ENCODE results near the gene SLC16A12.
A peak's percentile ranks its signal among the peaks of the same experiment; 100 is the strongest.

SLC16A12 gene

DNA sequence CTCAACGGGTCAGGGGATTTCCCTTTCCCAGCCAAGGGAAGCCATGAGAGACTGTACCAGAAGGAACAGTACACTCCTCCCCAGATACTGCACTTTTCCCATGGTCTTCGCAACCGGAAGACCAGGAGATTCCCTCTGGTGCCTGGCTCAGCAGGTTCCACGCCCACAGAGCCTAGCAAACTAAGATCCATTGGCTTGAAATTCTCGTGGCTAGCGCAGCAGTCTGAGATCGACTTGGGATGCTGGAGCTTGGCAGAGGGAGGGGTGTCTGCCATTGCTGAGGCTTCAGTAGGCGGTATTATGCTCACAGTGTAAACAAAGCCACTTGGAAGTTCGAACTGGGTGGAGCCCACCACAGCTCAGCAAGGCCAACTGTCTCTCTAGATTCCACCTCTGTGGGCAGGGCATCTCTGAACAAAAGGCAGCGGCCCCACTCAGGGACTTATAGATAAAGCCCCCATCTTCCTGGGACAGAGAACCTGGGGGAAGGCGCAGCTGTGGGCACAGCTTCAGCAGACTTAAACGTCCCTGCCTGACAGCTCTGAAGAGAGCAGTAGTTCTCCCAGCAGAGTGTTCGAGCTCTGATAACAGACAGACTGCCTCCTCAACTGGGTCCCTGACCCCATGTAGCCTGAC lies 29.6 kb downstream of the SLC16A12 start:
- no peak for DNase-seq

DNA sequence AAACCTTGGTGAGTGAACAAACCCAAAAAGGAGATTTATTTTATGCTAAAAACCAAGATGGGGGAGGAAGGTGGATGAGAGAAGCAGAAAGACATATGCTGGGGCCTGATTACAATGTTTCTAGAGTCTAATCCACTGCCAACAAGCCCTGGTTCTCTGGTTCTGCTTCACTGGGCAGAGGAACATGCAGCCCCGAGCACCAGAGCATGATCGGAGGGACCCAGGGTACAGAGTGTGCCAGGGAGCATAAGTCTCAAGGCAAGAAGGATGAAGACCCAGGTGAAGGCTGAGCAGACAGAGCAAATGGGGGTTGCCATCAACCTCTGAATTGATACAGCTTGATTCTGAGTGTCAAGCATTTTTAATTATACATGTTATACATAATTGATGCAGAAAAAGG lies 30.7 kb downstream of the SLC16A12 start:
- no peak for DNase-seq

DNA sequence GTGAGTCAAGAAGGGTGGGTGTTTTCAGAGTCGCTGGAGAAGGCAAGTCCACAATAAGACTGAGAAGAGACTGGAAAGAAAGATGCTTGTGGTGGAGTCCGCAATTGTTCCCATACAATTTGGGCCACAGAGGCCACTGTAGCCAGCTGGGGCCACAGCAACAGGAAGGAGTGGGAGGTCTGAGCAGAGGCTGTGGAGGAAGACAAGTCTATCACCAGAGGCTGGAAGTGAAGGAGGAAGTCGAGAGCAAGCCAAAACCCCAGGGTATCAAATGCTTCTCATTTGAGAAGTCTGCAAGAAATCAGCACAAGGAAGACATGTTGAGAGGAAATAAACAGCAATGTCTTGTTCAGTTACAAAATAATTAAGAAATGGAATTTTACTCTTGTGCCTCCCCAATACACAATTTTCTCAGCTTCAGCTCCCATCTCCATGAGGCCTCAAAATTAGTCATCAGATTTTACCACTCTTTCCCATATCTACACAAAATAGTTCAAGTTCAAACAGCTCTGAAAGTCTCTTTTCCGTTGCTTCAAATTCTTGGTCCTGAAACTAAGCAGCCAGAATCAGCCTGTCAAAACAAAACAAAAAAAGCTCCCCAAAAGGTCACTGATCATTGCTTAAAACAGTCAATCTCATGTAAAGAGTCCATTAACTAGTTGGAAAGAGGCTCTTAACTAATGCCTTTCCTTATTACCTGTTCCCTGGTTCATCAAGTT lies 31.6 kb downstream of the SLC16A12 start:
- no peak for DNase-seq

DNA sequence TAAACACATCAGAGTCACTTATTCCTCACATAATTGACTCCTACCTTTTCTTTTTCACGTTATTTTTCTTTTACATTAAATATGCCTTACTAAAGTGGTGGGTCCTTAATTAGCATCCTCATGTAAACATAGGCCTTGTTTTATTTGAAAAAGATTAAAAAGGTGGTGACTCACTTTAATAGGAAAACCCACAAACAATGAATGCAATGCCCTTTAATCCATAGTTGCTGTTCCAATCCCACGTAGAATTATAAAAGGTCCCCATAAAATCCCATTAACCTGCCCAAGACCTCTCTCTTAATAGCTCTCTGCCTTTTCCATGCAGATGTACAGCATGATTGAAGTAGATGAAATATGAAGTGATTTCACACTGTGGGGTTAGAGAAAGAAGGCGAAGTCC lies 32.2 kb downstream of the SLC16A12 start:
- no peak for DNase-seq

DNA sequence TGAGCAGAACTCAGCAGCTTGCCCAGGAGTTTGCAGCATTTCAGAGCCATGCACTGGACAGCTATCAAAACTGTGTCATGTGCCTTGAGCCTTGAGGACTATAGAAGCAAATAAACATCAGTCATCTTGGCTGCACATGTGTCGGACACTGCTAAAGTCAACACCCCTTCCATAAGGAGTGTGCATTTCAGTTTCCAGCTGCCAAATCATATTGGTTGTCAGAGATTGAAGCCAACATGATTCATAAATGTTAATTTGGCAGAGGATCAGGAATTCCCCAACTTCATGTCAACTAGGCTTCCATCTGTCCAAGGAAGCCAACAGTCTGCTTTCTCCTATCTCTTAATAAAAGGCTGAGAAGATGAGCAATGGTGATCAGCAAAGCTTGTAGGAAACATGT lies 32.8 kb downstream of the SLC16A12 start:
- peak; percentile 75 for DNase-seq

DNA sequence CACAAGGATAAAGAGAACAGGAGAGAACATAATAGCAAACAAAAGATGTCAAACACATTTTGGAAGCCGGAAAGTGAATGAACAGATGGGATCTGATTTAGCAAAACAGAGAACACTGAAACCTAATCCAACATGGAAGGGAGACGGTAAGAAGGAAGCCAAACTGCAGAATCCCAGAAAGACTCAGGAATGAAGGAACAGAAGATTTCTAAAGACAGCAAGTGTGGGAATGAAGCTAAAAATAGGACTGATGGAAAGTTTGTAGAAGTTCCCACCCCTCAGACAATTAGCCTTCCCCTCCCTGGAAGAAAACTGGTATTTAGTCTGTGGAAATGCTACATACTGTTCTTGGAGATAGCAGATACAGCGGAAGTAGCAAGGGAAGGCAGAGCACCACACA lies 40.8 kb downstream of the SLC16A12 start:
- no peak for DNase-seq

DNA sequence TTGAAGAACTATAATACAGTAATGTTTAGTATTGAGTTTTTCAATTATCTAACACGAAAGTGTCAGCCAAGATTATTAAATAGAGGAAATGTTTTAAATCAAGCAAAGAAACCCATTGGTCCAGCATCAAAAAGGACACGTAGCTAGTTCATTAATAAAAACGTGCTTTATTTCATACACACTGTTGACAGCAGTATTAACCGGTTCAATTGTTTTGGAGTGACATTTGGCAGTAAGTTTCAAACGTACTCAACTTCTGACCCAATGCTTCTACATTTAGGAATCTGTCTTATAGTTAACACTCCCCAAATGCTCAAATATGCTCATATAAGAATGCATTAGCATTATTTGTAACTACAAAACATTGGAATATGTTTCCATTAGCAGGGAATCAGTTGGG lies 41.3 kb downstream of the SLC16A12 start:
- DNase-seq: no peak

DNA sequence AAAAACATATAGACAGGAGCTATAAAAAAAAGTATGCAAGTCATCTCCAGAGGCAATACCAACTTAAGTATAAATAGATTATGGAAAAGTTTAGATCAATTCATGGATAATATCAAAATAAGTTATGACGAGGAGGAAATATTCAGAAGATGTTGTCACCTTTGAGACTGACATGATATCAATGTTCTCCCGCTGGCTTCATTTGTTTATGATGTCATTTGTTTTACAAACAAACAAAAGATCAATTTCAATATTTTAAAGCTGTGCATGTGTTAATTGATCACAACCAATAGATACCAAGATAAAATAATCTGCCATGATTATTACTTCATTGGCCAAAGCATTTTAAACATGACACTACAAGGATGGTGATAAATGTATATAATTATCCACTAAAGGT lies 43.5 kb downstream of the SLC16A12 start:
- no peak for DNase-seq

DNA sequence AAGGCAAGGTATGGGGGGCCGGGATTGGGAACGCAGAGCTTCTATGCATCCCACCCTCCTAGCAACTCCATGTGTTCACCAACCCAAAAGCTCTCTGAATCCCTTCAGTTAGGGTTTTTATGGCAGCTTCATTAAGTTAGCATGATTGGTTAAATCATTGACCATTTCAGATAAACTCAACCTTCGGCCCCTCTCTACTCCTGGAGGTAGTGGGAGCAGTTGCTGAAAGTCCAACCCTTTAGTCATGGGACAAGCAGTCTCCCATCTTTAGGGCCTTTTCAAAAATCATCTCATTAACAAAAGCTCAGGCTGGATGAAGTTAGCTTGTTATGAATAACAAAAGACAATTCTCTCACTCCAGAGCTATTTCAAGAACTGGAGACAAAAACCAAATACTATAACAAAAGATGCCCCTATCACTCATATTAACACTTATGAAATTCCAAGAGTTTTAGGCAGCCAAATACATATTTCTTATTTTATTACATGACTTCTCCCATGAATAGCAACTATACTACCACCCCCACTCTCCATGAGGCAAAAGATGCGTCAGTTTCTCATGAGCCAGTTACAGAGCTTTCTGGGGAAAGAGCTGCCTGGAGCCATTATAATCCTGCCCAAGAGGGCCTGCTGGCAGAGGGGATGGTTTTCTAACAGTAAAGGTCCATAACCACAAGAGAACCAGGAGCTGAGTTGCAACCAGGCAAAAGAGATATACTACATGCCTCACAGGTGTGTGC lies 44.6 kb downstream of the SLC16A12 start:
- no peak for DNase-seq

DNA sequence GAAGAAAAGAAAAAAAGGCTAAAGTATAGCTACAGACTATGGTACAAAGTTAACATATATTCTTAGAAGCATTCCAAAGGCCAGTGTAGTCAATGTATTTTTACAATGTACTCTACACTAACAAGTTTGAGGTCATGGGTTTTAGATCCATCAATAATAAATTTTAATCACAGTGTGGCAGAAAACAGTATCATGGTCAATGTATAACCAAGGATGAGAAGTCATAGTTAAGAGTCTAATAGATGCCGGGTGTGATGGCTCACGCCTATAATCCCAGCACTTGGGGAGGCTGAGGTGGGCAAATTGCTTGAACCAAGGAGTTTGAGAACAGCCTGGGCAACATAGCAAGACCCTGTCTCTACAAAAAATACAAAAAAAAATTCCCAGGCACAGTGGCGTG lies 53.1 kb downstream of the SLC16A12 start:
- DNase-seq: no peak

DNA sequence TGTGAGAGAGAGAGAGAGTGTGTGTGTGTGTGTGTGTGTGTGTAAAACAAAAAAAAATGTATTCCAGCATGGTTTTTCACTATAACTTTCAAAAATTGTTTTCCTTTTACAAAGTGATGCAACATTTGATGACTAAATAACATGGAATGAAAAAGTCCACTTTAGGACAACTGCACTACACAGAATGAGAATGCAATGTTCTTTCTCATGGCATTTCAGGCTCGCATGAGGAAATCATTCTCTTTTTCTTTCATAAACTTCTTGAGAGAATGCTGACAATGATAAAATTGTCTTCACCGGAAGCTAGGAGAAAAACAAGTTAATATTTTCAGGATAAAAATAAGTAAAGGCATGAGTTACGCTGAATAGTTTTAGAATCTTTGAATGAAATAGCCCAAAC lies 53.7 kb downstream of the SLC16A12 start:
- DNase-seq: no peak

DNA sequence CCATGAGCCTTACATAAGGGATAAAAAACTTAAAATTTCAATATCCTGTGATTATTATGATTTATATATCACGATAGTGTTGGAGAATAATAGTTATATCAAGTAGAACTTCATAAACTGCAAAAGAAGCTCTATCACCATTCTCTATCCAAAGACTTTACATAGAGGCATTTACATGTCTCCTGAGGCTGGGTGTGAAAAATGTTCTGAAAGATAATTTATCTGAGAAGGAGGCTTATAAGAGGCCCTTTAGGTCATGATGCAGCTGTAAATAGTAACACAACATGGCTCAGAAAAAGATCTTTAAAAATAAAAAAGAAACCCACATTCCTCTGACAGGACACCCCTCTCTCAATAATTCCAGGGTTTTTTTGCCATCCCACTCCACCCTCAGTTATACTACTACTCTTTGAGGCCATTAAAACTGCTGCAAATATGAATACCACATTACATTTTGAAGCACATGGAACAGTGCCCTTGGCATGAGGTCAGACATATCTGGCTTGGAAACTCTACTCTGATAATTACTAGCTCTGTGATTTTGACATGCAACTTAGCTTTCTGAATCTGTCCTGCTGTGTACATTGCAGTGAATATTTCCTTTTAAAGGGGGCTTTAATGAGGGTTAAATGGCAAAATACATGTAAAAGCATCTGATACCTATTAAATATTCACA lies 55.5 kb downstream of the SLC16A12 start:
- no peak for DNase-seq

DNA sequence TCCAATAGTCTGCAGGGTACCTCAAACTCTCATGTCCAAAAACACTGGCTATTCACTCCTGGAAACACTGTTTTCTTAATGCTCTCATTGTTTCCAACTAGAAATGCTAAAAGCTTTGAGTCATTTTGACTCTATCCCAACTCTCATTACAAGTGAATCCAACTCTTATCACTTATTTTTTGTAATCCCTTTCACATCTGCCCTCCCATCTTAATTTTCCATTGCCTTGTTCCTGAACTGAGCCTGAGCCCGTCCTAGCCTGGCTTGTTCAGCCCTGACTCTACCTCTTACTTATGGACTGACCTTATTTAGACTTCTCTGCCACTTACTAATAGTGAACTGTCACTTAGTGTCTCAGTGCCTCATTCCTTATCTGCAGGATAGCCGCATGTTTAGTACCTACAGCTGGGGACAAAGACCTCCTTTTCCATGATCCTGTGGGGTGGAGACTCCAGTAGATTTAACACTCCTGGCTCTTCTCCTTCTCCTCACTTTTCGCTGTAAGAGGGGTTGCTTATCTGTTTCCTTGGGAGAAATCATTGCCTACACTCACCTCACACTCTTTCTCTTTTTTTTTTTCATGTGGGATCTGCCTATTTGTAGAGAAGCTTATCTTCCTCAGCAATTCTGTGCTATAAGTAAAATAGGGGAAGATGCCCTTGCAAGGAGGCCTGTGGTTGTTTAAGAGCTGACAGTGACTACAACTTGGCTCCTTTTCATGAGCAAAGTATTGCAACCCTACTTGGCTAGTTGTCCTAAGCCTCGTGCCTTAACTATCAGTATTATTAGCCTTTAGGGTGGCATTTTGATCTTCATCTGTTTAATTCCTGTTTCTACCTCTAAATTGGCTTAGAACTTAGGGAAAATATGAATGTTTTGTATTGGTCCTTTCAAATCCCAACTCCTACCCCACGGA lies 56.4 kb downstream of the SLC16A12 start:
- DNase-seq: no peak

DNA sequence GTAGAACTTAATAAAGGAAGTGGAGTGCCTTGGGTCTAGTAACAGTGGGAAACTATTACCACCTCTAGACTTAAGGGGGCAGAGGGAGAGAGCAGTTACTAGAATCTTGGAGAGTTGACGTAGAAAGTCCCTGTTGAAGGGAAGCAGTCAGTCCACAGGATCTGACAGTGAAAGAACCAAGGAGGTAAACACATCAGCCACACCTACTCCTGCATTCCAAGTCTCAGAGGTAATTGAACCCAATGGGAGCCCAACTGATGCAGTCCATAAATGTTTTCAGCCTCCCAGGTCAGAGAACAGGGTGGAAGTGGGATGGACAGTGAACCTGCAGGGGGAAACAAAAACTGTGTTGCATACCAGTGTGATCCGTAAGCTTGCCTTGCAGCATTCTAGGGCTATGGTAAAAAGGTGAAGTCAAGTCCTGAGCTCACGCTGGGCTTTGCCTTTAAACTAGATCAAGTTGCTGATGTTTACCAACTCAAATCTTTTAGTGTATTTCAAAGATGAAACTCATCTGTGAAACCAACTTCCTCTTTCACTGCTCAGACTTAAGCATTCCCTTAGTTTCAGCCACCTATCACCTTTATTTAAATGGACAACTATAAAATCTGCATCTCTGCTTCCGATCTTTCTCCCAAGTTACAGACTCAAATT lies 57.2 kb downstream of the SLC16A12 start:
- DNase-seq: no peak

DNA sequence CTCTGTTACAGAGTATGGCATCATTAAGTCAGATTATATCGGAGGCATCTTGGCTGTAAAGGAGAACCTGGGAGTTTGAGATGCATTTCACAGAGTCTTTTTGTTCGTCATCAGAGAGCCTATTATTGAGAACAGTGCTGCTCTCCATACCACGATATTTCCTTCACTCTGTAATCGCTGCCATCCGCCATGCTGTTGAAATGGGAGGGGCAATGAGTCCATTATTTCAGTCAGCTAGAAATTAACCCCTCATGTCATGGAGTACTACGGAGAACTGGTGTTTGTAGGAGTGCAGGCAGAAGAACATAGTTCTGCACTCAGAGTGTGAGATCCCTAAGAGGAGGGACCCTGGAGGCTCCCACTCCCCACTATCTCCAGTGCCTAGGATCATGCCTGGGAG lies 59.2 kb downstream of the SLC16A12 start:
- no peak for DNase-seq

DNA sequence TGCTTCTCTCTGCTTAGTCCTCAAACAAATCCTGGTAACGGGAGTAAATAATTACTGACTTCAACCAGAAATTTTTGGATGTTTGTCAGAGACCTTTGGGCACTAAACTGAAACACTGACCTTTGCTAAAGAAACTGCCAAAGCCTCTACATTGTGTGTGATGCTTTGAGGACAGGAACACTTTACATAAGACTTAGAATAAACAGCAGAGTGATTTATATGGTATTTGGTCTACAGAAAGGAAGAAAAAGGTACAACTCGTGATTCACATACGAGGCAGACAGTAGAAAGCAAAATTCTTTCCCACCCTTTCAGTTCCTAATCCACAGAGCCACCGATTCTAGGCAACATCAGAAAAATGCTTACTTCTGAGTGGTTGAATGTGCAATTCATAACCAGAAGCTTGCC lies 59.8 kb downstream of the SLC16A12 start:
- no peak for DNase-seq

DNA sequence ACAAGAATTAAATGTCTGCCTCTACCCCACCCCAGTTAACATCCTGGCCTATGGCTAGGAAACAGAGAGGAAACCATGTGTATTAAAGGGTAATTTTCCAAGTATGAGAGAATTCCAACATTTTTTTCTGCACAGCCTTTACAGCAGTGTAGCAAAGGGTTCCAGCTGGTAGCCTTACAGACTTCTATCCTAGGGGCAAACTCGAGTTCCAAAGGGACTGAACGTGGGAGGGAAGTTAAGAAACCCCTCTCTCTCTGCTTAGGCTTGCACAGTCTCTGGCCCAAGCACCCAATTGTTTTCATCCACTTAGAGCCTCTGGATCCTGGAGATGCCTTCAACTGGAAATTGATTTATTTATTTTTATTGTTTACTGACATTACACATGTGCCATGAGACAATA lies 60.3 kb downstream of the SLC16A12 start:
- no peak for DNase-seq

DNA sequence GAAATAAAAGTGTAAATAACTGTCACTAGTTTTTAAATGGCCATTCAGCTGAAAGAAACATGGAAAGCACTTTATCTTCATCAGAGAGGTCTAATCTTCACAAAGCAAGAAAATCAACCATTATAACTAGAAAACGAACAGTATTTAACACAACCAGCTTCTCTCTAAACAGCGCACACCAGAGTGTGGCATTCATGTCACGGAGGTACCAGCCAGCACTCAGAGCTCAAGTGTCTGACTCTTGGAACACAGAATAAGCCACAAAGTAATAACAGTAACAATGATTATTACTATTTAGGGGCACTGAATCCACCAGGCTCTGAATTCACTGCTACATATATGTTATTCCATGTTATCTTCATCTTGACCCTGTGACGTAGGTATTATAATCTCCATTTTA lies 60.9 kb downstream of the SLC16A12 start:
- DNase-seq: no peak

DNA sequence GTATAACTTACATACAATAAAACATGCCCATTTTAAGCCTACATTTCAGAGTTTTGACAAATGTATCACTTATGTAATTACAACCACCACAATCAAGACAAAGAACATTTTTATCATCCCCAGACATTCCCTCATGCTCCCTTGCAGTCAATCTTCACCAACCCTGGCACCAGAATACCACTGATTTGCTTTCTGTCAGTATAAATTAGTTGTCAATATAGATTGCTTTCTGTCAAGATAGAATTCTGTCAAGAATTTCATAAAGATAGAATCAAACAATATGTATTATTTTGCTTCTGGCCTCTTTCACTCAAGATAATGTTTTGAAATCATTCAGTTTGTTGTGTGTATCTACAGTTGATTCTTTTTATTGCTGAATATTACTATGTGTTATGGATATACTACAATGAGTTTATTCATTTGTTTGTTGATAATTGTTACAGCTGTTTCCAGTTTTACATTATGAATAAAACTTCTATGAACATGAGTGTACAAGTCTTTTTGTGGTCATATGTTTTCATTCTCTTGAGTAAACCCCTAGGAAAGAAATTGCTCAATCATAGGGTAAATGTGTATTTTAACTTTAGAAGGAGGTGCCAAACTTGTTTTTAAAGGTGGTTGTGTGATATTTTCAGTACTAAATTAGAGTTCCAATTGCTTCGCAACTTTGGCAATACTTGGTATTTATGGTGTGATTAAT lies 64.1 kb downstream of the SLC16A12 start:
- DNase-seq: no peak

DNA sequence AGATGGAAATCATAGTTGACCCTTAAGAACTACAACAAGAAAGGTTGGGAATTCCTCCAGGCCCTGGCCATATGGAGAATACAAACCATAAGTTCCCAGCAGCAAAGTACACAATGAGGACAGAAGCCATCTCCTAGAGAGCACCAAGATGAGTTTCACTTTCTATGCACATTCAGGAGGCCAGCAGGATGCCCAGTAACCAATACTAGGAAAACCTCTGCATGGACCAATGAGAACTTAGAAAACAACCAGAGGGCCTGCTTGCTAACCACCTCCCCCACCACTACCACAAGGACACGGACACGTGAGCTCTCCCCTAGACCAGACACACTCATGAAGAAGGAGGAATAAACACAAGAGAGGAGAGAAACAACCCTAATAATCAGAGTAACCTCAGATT lies 64.8 kb downstream of the SLC16A12 start:
- DNase-seq: no peak

DNA sequence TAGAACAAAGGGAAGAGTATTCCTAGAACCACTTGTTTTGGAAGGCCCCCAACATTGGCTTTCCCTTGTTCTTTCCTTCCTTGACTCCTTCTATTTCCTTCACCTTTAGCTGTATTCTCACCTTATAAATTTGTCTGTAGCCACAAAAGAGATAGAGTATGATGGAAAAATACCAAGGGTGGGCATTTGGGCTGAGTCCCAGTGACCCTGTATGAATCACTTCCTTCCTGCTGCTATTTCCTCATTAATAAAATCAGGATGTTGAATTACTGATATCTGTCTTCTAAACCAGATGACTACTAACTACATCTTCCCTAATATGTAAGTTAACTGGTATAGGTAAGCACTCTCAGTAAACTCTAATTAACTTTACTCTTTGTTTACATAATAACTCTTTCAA lies 65.9 kb downstream of the SLC16A12 start:
- no peak for DNase-seq
